HTR-8/SVneo (cell line): ENCODE measurements around the gene CAPS.
"Not testable (repeated sequence)": the region's sequence is repeated elsewhere in the genome, so short reads cannot be mapped to it uniquely, and the experiment has no call there.

ENCODE experiments used
- DNase-seq: peaks from one replicate; pipeline ENCODE4 v3.0.0; 2011; ENCODE audit warnings: low spot score, mixed read lengths; ENCODE audit not compliant: insufficient read length
- FAIRE-seq: peaks from 2 replicates; lab custom pipeline; 2011; peaks lifted over from hg19 to GRCh38; lab: Jason Lieb, UNC

CAPS gene

DNA sequence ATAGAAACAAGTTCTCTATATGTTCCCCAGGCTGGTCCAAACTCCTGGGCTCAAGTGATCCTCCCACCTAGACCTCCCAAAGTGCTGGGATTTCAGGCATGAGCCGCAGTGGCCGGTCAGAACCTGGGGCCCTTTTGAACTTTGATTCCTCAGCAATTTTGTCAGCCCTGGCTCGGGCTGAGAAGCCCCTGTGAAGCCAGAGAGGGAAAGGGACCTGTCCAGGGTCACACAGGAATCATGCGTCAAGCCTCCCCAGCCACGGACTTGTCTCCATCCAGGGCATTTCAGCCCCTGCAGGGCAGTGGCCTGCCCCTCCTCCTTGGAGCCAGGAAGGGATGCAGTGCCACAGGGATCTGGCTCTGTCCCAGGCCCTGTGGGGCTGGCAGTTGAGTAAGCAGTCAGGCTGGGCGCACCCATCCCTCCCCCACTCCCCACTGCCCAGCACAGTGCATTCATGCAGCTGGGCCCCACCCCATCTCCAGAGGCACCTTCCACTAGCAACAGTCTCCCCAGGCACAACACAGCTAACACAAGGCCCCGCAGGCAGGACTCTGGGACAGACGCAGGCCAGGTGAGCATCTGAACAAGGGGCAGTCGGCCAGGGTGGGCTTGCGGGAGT is at the start of gene CAPS:
CAPS (plus strand) TSS at position 516 of the 619 bp plus-strand sequence. CDS start 153 bp downstream, outside the sequence.
- DNase-seq (no peak), FAIRE-seq (no peak)

DNA sequence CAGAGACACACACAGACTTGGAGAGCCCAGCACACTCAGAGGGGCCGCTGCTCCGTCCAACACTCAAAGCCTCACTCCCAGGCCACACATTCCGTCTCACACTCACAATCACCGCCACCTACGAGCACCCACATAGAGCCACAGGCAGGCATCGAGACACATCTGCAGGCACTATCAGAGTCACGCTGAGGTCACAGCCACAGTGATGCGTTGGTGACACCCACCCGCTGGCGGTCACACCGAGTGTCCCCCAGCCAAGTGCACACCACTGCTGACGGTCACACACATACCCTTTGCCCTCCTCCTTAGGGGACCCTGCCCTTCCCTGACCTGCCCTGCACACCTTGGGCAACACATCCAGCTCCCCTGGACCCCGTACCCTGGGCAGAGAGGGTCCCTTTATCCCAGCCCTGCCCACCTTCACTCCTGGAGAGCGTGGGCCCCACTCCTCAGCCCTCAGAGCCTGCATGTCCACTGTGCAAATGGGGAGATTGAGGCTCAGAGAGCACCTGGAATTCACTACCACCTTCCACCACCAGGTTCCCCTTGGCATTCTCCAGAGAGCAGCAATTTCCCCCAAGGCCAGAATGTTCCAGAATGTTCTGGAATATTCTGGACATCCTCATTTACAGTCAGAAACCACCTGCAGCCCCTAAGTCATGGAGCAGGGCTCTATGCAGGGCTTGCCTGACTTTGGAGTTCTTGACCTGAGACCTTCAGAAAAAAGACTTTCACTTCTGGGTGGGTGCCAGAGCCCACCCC is 49.1 kb upstream of the CAPS start:
- FAIRE-seq (peak; percentile 9), DNase-seq (no peak)

DNA sequence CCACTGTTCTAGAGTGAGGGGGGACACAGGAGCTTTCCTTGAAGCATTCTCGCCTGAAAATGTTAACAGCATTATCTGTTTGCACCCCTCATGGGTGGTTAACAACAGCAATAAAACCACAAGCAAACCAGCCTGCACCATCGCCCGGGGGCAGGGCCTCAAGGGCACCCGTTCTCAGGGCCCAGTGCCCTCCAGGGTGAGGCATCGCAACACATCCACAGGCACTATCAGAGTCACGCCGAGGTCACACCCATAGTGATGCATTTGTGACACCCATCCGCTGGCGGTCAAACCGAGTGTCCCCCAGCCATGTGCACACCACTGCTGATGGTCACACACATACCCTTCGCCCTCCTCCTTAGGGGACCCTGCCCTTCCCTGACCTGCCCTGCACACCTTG is 48.3 kb upstream of the CAPS start:
- DNase-seq = no peak
- no peak for FAIRE-seq

DNA sequence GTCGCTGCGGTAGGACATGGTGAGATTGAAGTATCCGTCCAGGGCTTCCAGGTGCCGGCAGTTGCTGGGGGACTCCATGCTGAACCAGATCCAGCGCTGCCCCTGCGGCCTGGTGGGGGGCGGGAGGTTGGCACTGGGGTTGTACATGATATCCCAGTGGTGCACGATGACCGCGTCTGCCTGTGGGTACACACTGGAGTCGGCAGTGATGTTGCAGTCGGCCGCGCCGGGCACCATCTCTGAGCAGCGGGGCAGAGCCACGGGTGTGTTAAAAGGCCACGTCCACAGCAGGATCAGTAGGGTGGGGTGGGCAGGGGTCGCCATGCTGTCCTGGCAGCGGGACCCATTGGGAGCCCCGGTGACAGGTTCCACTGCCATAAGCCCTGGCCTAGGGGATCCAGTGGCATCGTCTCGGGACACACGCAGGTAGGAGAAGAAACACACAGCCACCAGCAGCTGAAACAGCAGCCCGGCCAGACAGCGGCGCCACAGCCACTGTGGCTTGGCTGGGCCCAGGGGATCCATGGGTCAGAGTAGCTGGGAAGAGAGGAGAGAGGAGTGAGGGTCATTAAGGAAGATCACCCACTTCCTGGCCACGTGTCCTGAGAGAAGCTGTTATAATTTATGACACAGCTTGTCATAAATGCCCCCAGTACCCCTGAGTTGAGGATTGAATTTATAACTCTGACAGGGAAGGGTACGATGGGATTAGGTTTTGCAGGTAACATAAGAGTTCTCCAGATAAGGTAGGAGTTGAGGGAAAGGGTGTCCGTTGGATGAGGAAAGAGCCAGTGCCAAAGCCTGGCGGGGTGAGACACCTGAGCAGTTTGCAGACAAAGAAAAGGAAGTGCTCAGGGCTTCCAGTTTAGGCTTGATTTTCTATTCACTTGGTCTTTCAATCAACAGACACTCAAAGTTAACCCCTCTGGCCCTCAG is 46.6 kb upstream of the CAPS start:
- DNase-seq (no peak), FAIRE-seq (no peak)

DNA sequence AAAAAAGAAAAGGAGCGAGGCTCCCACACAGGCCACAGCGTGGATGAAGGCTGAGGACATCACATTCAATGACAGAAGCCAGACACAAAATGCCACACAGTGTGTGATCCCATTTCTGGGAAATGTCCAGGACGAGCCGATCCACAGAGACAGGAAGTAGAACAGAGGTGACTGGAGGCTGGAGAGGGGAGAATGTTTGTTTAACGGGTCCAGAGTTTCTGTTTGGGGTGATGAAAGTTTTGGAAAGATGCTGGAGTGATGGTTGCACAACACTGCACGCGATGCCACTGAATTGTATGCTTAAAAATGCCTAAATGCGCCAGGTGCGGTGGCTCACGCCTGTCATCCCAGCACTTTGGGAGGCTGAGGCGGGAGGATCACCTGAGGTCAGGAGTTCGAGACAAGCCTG is 43.1 kb upstream of the CAPS start:
- no peak for FAIRE-seq
- DNase-seq = no peak

DNA sequence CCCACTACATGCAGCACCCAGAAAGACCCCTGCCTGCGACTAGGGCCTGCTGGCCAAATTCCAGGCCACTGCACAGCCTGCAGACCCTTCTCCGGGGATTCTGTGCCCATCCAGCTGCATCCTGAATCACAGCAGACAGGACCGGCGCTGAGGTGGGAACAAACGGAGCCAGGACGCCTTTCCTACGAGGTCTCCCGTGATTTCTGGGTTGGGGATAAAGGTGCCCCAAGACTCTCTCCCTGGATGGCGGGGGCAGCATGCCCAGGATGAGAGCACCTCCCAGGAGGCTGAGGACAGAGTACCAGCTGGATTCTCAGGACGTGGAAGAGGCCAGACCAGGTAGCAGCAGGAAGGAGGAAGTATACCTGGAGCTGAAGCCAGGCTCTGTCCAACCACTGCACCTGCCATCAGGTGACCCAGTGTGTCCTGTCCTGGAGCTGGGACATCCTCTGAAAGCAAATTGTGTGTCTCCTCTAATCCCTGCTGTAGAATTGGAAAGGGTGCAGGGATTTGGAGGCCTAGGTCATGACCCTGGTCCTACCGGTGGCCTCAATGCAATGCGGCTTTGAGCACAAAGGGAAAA is 40.3 kb upstream of the CAPS start:
- FAIRE-seq (no peak), DNase-seq (no peak)

DNA sequence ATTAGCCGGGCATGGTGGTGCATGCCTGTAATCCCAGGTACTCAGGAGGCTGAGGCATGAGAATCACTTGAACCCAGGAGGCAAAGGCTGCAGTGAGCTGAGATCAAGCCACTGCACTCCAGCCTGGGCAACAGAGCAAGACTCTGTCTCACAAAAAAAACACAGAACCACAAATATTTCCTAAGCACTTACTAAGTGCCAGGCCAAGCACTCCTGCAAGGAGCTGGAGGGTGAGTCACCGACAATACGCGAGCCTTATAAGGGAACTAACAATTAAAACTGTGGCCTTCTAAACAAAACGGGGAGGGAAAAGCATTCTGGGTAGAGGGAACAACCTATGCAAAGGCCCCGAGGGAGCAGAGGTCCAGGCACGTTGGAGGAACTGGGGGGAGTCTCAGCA is 39.6 kb upstream of the CAPS start:
- not testable (repeated sequence) for FAIRE-seq, DNase-seq

DNA sequence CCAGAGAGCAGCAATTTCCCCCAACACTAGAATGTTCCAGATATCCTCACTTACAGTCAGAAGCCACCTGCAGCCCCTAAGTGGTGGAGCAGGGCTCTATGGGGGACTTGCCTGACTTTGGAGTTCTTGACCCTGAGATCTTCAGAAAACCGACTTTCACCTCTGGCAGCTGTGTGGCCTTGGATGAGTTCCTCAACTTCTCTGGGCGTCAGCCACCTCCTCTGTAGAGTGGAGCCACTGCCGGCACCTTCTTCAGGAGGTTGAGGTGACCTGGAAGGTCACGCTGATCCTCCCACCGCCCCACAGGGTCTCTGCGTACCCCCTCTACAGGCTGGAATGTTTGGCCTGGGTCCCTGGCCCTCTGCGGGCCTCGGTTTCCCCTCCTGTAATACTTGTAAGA is 36.6 kb upstream of the CAPS start:
- DNase-seq = no peak
- FAIRE-seq = no peak

DNA sequence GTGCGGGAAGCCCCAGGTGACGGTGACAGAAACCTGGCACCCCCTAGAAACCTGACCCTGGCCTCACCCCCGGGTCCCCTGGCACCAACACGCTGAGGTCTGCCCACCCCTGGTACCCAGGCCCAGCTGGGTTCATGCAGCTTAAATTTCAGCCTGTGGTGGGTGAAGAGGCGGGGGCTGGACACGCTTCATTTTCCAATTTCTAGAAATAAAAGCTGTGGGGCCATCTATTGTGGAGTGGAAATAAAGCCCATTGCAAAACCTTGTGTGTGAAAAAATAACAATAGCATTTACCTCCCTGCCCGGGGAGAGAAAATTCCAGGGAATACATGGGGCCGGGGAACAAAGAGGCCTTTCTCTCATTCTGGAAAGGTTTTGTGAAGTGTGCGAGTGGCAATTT is 36.2 kb upstream of the CAPS start:
- DNase-seq (no peak), FAIRE-seq (no peak)

DNA sequence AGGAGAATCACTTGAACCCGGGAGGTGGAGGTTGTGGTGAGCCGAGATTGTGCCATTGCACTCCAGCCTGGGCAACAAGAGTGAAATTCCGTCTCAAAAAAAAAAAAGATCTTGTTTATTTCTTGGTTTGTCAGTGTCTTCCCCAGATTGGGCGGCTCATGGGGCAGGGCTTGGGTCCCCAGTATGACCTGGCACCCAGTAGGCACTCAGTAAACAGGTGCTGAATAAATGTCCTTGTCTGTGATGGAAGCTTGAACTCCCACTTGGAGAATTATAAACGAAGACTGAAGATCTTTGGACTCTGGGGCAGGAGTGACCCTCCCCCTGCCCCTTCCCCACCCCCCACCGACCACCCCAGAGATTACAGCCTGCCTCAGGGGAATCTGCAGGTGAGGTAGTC is 33.9 kb upstream of the CAPS start:
- FAIRE-seq = no peak
- DNase-seq = no peak

DNA sequence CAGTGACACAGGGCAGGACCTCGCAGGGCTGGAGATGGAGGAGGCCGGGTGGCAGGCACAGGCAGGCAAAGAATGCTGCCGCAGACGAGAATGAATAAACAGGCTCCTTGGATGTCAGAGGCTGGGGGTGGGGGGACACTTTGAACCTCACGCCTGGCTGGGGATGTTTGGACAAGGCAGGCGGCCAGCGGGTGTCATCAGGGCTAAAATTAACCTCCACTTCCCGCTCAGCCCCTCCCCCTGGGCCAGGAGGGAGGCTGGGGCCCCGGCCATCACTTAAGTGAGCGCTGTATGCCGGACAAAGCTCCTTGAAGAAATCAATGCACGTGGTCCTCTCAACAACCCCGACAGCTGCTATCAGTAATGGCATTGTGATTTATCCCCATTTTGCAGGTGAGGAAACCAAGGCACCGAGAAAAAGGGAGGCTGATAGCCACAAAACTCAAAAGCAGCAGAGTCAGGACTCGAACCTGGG is 33.4 kb upstream of the CAPS start:
- no peak for DNase-seq
- no peak for FAIRE-seq

DNA sequence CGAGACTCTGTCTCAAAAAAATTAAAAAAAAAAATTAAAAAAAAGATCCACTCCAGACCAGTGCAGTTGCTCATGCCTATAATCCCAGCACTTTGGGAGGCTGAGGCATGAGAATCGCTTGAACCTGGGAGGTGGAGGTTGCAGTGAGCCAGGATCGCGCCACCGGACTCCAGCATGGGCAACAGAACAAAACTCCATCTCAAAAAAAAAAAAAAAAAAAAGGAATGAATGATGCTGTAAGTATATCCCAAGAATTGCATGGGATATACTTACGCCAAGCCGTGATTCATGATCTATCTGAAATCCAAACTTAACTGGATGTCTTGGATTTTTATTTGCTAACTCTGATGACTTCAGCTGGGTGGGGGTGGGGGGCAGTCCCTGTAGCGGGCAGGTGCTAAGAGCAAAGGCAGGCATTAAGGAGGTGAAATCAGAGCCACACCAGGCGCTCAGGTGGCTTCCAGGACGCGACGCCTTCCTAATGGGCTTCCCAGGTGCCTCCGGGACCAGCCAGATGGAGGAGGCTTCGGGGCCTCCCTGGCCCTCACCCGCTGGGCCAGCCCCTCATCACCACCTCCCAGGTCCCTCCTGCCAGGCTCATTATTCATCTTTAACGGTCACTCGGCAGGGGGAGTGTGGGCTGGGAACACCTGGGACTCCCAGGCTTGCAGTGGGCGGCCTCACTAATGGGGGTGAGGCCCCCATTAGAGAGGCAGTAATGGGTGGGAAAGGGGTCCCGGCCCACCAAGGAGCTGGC is 32.3 kb upstream of the CAPS start:
- FAIRE-seq (no peak), DNase-seq (no peak)

DNA sequence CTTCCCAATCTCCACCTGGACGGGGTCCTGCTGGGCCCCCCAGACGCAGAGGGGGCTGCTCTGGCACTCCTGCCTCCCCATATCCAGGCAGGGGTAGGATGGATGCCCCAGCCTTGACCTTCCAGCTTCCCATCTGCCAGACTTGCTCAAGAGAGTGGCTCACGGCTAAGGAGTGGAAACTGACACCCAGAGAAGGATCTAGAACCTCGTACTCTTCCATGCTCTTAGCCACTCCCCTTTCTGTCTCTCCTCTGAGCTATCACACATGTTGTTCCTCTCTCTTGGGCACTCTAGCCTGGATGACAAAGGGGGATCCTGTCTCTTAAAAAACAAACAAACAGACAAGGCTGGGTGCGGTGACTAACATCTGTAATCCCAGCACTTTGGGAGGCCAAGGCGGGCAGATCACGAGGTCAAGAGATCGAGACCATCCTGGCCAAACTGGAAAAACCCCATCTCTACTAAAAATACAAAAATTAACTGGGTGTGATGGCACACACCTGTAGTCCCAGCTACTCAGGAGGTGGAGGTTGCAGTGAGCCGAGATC is 31.6 kb upstream of the CAPS start:
- DNase-seq = no peak
- FAIRE-seq = no peak

DNA sequence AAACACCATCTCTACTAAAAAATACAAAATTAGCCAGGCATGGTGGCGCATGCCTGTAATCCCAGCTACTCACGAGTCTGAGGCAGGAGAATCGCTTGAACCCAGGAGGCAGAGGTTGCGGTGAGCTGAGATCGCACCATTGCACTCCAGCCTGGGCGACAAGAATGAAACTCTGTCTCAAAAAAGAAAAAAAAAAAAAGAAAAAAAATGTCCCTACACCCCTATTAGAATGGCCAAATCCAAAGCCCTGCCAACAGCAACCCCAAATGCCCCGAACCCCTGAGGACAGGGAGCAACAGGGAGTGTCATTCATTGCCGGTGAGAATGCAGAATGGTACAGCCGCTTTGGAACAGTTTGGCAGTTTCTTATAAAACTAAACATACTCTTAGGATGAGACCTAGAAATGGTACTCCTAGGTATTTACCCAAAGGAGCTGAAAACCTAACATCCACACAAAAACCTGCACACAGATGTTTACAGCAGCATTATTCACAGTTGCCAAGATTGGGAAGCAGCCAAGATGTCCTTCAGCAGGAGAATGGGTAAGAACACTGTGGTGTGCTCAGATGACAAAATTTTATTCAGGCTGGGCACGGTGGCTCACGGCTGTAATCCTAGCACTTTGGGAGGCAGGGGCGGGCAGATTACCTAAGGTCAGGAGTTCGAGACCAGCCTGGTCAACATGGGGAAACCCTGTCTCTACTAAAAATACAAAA is 30.7 kb upstream of the CAPS start:
- DNase-seq, FAIRE-seq: not testable (repeated sequence)

DNA sequence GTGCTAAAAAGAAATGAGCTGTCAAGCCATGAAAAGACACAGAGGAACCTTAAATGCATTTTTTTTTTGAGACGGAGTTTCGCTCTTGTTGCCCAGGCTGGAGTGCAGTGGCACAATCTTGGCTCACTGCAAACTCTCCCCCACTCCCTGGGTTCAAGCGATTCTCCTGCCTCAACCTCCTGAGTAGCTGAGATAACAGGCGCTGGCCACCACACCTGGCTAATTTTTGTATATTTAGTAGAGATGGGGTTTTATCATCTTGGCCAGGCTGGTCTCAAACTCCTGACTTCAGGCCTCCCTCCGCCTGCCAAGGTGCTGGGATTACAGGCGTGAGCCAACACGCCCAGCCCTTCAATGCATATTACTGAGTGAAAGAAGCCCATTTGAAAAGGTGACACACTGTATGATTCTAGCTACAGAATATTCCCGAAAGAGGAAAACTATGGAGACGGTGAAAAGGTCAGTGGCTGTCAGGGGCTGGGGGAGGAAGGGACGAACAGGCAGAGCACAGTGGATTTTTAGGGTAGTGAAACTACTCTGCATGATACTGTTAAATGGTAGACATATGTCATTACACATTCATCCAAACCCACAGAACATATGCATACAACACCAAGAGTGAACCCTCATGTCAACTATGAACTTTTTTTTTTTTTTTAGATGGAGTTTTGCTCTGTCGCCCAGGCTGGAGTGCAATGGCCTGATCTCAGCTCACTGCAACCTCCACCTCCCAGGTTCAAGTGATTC is 29.8 kb upstream of the CAPS start:
- not testable (repeated sequence) for DNase-seq, FAIRE-seq

DNA sequence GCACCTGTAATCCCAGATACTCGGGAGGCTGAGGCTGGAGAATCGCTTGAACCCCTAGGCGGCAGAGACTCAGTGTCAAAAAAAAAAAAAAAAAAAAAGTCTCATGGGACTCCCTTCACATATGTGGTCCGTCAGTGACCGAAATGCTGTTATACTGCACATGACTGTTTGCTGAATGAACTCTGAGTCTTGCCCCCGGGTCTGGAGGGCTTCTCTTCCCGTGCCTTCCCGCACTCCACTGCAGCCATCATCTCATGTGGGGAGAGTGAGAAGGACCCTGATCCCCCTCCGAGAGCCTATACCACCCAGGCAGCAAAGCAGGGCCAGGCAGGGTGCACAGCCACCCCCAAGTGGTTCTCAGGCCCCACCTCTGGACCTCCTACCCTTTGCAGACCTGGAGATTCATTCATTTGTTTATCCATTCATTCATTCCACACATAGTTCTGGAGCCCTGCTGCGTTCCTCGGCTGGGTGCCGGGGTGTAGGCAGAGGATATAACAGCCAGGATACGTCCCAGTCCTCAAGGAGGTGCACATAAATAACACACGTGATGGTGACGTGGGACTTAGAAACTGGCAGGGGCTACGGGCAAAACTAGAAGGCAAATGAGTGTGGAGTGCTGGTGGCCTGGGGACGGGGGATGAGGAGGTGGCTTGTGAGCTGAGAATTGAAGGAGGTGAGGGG is 24.6 kb upstream of the CAPS start:
- no peak for FAIRE-seq
- no peak for DNase-seq

DNA sequence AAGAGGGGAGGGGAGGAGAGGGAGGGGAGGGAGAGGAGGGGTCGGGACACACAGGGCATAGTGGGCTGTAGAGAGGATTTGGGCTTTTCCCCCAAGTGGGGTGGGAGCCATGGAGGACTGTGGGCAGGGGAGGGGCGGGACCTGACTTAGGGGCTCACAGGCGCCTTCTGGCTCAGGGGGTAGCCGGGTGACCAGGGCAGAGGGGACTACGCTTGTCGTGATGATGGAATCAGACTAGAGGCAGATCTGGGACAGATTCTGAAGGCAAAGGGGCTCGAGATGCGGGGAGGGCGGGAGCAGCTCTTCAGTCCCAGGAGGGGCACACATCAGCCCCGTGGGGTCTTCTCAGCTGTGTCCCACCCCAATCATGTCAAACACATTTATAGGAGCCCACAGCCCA is 24.0 kb upstream of the CAPS start:
- FAIRE-seq = no peak
- no peak for DNase-seq

DNA sequence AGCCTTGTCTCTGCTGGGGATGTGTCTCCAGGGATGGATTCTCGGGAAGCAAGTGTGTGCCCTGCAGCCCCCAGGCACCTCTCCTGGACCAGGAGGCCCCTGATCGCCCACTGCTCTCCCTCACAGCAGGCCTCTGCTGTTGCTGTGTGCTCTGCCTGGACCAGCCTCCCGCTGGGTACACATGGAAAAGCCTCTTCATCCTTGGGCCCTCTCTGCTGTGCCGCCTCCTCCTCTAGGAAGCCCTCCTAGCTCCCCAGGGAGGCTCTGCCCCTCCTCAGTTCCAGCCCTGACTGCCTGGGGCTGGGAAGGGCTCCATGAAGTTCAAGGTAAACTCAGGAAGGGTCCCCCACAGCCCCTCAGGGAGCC is 22.5 kb upstream of the CAPS start:
- FAIRE-seq (no peak), DNase-seq (no peak)
